Sigmoid colon (tissue), 7 donors: ENCODE results near the gene WDR1. TPM values are rescaled to one million over a fixed set of nuclear protein-coding genes. Genes with fewer than 3 reads are reported as not detected.

Experiments
- DNase-seq: peaks from one replicate; pipeline ENCODE4 v3.0.0-alpha.2; 2019
- H3K27ac ChIP-seq, 4 donors: fragments of 200-600 bp; sonication (generic); one replicate each; pipeline ENCODE4 v1.5.1; 2016 to 2019; ENCODE audit warnings: mild to moderate bottlenecking in 1 of 4
- H3K27me3 ChIP-seq, 3 donors: fragments of 200-600 bp; sonication (generic); one replicate each; pipeline ENCODE4 v1.5.1; 2019; ENCODE audit warnings: mild to moderate bottlenecking in 1 of 3
- H3K36me3 ChIP-seq, 4 donors: fragments of 200-600 bp; sonication (generic); one replicate each; pipeline ENCODE4 v1.5.1; 2016 to 2019
- H3K4me1 ChIP-seq, 4 donors: fragments of 200-600 bp; sonication (generic); one replicate each; pipeline ENCODE4 v1.5.1; 2017 to 2019
- H3K4me3 ChIP-seq, 4 donors: fragments of 200-600 bp; sonication (generic); one replicate each; pipeline ENCODE4 v1.5.1; 2017 to 2019; ENCODE audit warnings: mild to moderate bottlenecking in 2 of 4, moderate library complexity in 1 of 4
- H3K9me3 ChIP-seq, 4 donors: fragments of 200-600 bp in 3 of 4; sonication (generic) in 3 of 4; one replicate each; pipeline versions ENCODE4 v1.5.1 to v1.6.1; 2013 to 2019
- CTCF ChIP-seq, 4 experiments: fragments of 450-650 bp in 3 of 4; fragments of 200-600 bp in 1 of 4; IDR thresholded peaks; one replicate each; pipeline ENCODE4 v1.5.1; 2016 to 2019; ENCODE audit warnings: antibody characterized with exemption in 4 of 4, mild to moderate bottlenecking in 3 of 4, moderate library complexity in 2 of 4
- EP300 ChIP-seq, 4 donors: sonication (generic); formaldehyde crosslinking; IDR thresholded peaks; one replicate each; pipeline ENCODE4 v1.6.1; 2017; ENCODE audit warnings: antibody characterized with exemption in 4 of 4
- POLR2A ChIP-seq, 2 donors: fragments of 450-650 bp; IDR thresholded peaks; one replicate each; pipeline ENCODE4 v1.6.1; 2016; ENCODE audit warnings: antibody characterized with exemption in 2 of 2, mild to moderate bottlenecking in 2 of 2, moderate library complexity in 2 of 2
- POLR2AphosphoS5 ChIP-seq, 4 donors: sonication (generic); formaldehyde crosslinking; IDR thresholded peaks; one replicate each; pipeline ENCODE4 v1.6.1; 2017; ENCODE audit warnings: antibody characterized with exemption in 4 of 4
- WGBS, 2 donors: extraction: QIAGEN DNeasy Blood & Tissue Kit; methylation state at CpG; one replicate each; pipeline ENCODE4 v1.1.7; 2013; 5-methylcytosine and 5-hydroxymethylcytosine counted together
- intact Hi-C: fragments of 100-400 bp; cut with DNase I; formaldehyde crosslinking; loops from one replicate; pipeline ENCODE4 v1.15.1; 2023
- polyA plus RNA-seq, 3 donors: library from polyadenylated mRNA; stranded (reverse); fragments of 200-250 nt; gene quantifications; one replicate each; pipeline ENCODE4 v1.2.3, GENCODE V29; 2013
- total RNA-seq, 4 donors: library from RNA; depleted of rRNA; stranded (reverse); fragments of >200 nt; gene quantifications; one replicate each; pipeline ENCODE4 v1.1.0, GENCODE V29; 2016
- donor health status: healthy with polysubstance abuse.
- donor health status: Bipolar disorder and iron deficiency.
- donor health status: healthy.

Gene WDR1
- total and polyA plus RNA-seq, 7 donors: 171 to 267 (median 240) TPM

- 77 to 81% methylated on average over 7 of the region's 7 CpGs for WGBS, 2 donors
- peak overlapping the region in 3 of 4 donors; percentile 39 to 64 (median 61) for H3K27ac ChIP-seq
- H3K4me3 ChIP-seq: no peak overlapping the region
- H3K4me1 ChIP-seq: peaks cover 0 to 27% (median 24%) of the 10 kb centered on the region in 4 donors
- no peaks in the 10 kb centered on the region for H3K36me3 ChIP-seq
- DNase-seq: no peak
- no peak for TF ChIP-seq EP300 (IDR thresholded peaks at IDR 0.05)
- TF ChIP-seq POLR2A (IDR thresholded peaks at IDR 0.05): no peak
- no peak for TF ChIP-seq POLR2AphosphoS5 (IDR thresholded peaks at IDR 0.05)
- no peak for TF ChIP-seq CTCF (IDR thresholded peaks at IDR 0.05)
- intact Hi-C loops: no loop called here
- H3K27me3 ChIP-seq: no peaks in the 10 kb centered on the region
- no peaks in the 10 kb centered on the region for H3K9me3 ChIP-seq
These were observed 85.5 kb downstream of the WDR1 start for GRCh38 chr4:10030972-10031667.

GRCh38 chr4:10029403-10029802, 87.2 kb downstream of the WDR1 start:
- intact Hi-C loops: no loop called here
- 95 to 96% methylated on average over 4 of the region's 4 CpGs for WGBS, 2 donors
- Histone ChIP-seq H3K4me3 (no peak overlapping the region), H3K27me3 (no peaks in the 10 kb centered on the region), H3K4me1 (peaks cover 0 to 27% (median 24%) of the 10 kb centered on the region in 4 donors), H3K9me3 (no peaks in the 10 kb centered on the region), H3K36me3 (no peaks in the 10 kb centered on the region), H3K27ac (no peak overlapping the region)
- TF ChIP-seq POLR2AphosphoS5 (IDR thresholded peaks at IDR 0.05) (no peak), POLR2A (IDR thresholded peaks at IDR 0.05) (no peak), EP300 (IDR thresholded peaks at IDR 0.05) (no peak), CTCF (IDR thresholded peaks at IDR 0.05) (no peak)
- no peak for DNase-seq

- intact Hi-C loops: no loop called here
- TF ChIP-seq POLR2AphosphoS5 (IDR thresholded peaks at IDR 0.05) (no peak), EP300 (IDR thresholded peaks at IDR 0.05) (no peak), CTCF (IDR thresholded peaks at IDR 0.05) (no peak)
- Histone ChIP-seq H3K4me1 (peaks cover 0 to 27% (median 23%) of the 10 kb centered on the region in 4 donors), H3K9me3 (no peaks in the 10 kb centered on the region), H3K4me3 (no peak overlapping the region), H3K27me3 (no peaks in the 10 kb centered on the region), H3K36me3 (no peaks in the 10 kb centered on the region), H3K27ac (no peak overlapping the region)
- 25 to 67% methylated on average over 4 of the region's 4 CpGs for WGBS, 2 donors
- DNase-seq: no peak
These were observed 87.7 kb downstream of the WDR1 start for GRCh38 chr4:10028910-10029309.

- peak; percentile 46 for DNase-seq
- no peak overlapping the region for H3K27ac ChIP-seq
- H3K27me3 ChIP-seq: no peaks in the 10 kb centered on the region
- no peaks in the 10 kb centered on the region for H3K9me3 ChIP-seq
- TF ChIP-seq POLR2AphosphoS5 (IDR thresholded peaks at IDR 0.05): no peak
- no peak for TF ChIP-seq POLR2A (IDR thresholded peaks at IDR 0.05)
- no peak for TF ChIP-seq EP300 (IDR thresholded peaks at IDR 0.05)
- no peak for TF ChIP-seq CTCF (IDR thresholded peaks at IDR 0.05)
- peaks cover 0 to 5% (median 0%) of the 10 kb centered on the region in 4 donors for H3K4me1 ChIP-seq
- intact Hi-C loops: no loop called here
- H3K36me3 ChIP-seq: no peaks in the 10 kb centered on the region
- 85% methylated on average over 9 of the region's 9 CpGs for WGBS, 2 donors
- H3K4me3 ChIP-seq: no peak overlapping the region
These were observed 90.1 kb downstream of the WDR1 start for GRCh38 chr4:10026485-10026884.
